Panc1 (cell line): ENCODE results near the gene NHS.

ENCODE experiments used
- POLR2AphosphoS5 ChIP-seq: IDR thresholded peaks from 2 replicates; pipeline ENCODE4 v1.6.1; 2012; ENCODE audit warnings: mild to moderate bottlenecking, low read depth, low read length, moderate library complexity
- REST ChIP-seq, 2 experiments: IDR thresholded peaks; 2 replicates each; pipeline ENCODE4 v1.6.1; 2011 to 2012; ENCODE audit warnings: low read depth in 2 of 2, control low read depth in 1 of 2, low read length in 1 of 2, mild to moderate bottlenecking in 1 of 2, moderate library complexity in 1 of 2; ENCODE audit not compliant: insufficient read depth in 1 of 2
- TF ChIP-seq, protein P1 (sequence below): fragments of 450-650 bp; IDR thresholded peaks from 2 replicates; pipeline ENCODE4 v1.5.1; 2017; ENCODE audit warnings: mild to moderate bottlenecking

DNA sequence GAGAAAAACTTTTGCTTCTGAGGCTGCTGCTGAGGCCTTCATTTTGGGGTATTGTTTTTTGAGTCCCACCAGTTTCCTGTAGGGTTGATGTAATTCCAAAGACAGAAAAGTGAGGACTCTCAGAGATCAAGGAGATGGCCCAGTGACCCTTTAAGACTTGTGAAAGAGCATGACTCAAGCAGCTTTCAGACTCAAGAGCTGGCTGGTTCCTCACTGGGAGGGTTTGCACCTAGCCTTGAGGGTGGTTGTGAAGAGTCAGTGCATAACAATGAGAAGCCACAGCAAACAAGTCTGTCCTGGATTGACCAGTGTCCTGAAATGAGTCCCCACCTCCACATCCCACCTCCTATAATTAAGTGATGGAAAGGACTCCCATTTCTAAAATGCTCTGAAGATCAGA is 89.2 kb downstream of the NHS start:
- TF ChIP-seq, protein P1, sequence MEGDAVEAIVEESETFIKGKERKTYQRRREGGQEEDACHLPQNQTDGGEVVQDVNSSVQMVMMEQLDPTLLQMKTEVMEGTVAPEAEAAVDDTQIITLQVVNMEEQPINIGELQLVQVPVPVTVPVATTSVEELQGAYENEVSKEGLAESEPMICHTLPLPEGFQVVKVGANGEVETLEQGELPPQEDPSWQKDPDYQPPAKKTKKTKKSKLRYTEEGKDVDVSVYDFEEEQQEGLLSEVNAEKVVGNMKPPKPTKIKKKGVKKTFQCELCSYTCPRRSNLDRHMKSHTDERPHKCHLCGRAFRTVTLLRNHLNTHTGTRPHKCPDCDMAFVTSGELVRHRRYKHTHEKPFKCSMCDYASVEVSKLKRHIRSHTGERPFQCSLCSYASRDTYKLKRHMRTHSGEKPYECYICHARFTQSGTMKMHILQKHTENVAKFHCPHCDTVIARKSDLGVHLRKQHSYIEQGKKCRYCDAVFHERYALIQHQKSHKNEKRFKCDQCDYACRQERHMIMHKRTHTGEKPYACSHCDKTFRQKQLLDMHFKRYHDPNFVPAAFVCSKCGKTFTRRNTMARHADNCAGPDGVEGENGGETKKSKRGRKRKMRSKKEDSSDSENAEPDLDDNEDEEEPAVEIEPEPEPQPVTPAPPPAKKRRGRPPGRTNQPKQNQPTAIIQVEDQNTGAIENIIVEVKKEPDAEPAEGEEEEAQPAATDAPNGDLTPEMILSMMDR, result no peak
- TF ChIP-seq POLR2AphosphoS5, result no peak
- no peak for TF ChIP-seq REST (IDR thresholded peaks at IDR 0.05; ENCODE audit: insufficient read depth in 1 of 2, low read depth in 2 of 2, low read length in 1 of 2)
